ENCODE results near the gene ZBTB8A. TPM values are rescaled to one million over a fixed set of nuclear protein-coding genes. Genes with fewer than 3 reads are reported as not detected.
A peak's percentile ranks its signal among the peaks of the same experiment; 100 is the strongest.

Gene ZBTB8A
- total and polyA plus RNA-seq, 2 of the 8 experiments (the other 6 are each of a cell fraction or from before 2014, with no cell fraction given) = 2.9 to 10.4 TPM

- no peak for TF ChIP-seq BRCA1 (IDR thresholded peaks at IDR 0.05; ENCODE audit: low read depth, low read length)
- no peak for TF ChIP-seq RXRA (IDR thresholded peaks at IDR 0.05; ENCODE audit: insufficient read depth, low read depth, low read length)
- TF ChIP-seq, protein P1, sequence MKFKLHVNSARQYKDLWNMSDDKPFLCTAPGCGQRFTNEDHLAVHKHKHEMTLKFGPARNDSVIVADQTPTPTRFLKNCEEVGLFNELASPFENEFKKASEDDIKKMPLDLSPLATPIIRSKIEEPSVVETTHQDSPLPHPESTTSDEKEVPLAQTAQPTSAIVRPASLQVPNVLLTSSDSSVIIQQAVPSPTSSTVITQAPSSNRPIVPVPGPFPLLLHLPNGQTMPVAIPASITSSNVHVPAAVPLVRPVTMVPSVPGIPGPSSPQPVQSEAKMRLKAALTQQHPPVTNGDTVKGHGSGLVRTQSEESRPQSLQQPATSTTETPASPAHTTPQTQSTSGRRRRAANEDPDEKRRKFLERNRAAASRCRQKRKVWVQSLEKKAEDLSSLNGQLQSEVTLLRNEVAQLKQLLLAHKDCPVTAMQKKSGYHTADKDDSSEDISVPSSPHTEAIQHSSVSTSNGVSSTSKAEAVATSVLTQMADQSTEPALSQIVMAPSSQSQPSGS (IDR thresholded peaks at IDR 0.05; ENCODE audit: low read length) = 0 out of 2 replicates have a peak, but pooled peaks have one; percentile 78
- TF ChIP-seq RFX5 (IDR thresholded peaks at IDR 0.05; ENCODE audit: borderline replicate concordance, low read depth, low read length) = no peak
- peak; percentile 18 for TF ChIP-seq KDM4A (IDR thresholded peaks at IDR 0.05; ENCODE audit: low read depth, low read length, severe bottlenecking)
- TF ChIP-seq RBBP5 (IDR thresholded peaks at IDR 0.05; ENCODE audit: borderline replicate concordance, low read depth, low read length) = no peak
- no peak for TF ChIP-seq CHD1 (IDR thresholded peaks at IDR 0.05; ENCODE audit: low read depth, low read length)
- TF ChIP-seq TEAD4 (IDR thresholded peaks at IDR 0.05; ENCODE audit: low read depth, low read length) = no peak
- TF ChIP-seq POLR2A (IDR thresholded peaks at IDR 0.05; ENCODE audit: control extremely low read depth in 1 of 2, low read depth in 2 of 2, low read length in 2 of 2) = peak; percentile 94 to 95
- no peak for TF ChIP-seq EZH2 (IDR thresholded peaks at IDR 0.05; ENCODE audit: low read depth, low read length, severe bottlenecking)
- no peak for TF ChIP-seq FOSL1 (IDR thresholded peaks at IDR 0.05; ENCODE audit: insufficient read depth, low read depth, low read length)
- TF ChIP-seq JUND (IDR thresholded peaks at IDR 0.05; ENCODE audit: low read length) = no peak
- TF ChIP-seq SIN3A (conservative IDR thresholded peaks at IDR 0.05 in 1 of 2, IDR thresholded peaks at IDR 0.05 in 1 of 2; ENCODE audit: low read depth in 1 of 2, low read length in 2 of 2) = peak; percentile 47 to 71; a peak in 1 of 4 replicates
- TF ChIP-seq CEBPB (IDR thresholded peaks at IDR 0.05; ENCODE audit: low read depth, low read length) = no peak
- TF ChIP-seq SRF (IDR thresholded peaks at IDR 0.05; ENCODE audit: low read depth, low read length) = no peak
- TF ChIP-seq, protein P2, sequence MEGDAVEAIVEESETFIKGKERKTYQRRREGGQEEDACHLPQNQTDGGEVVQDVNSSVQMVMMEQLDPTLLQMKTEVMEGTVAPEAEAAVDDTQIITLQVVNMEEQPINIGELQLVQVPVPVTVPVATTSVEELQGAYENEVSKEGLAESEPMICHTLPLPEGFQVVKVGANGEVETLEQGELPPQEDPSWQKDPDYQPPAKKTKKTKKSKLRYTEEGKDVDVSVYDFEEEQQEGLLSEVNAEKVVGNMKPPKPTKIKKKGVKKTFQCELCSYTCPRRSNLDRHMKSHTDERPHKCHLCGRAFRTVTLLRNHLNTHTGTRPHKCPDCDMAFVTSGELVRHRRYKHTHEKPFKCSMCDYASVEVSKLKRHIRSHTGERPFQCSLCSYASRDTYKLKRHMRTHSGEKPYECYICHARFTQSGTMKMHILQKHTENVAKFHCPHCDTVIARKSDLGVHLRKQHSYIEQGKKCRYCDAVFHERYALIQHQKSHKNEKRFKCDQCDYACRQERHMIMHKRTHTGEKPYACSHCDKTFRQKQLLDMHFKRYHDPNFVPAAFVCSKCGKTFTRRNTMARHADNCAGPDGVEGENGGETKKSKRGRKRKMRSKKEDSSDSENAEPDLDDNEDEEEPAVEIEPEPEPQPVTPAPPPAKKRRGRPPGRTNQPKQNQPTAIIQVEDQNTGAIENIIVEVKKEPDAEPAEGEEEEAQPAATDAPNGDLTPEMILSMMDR (IDR thresholded peaks at IDR 0.05; ENCODE audit: control extremely low read depth in 1 of 3, insufficient read depth in 1 of 3, low read depth in 1 of 3, low read length in 3 of 3) = no peak
- no peak for TF ChIP-seq HDAC2 (IDR thresholded peaks at IDR 0.05; ENCODE audit: borderline replicate concordance in 1 of 2, low read depth in 2 of 2, low read length in 2 of 2)
- TF ChIP-seq KDM1A (IDR thresholded peaks at IDR 0.05; ENCODE audit: borderline replicate concordance, low read length) = no peak
- no peak for TF ChIP-seq BCL11A (IDR thresholded peaks at IDR 0.05; ENCODE audit: low read depth in 2 of 2, low read length in 2 of 2)
- TF ChIP-seq SIX5 (IDR thresholded peaks at IDR 0.05; ENCODE audit: low read depth, low read length) = no peak
These were observed 111.1 kb downstream of the ZBTB8A start, which contains the start of gene ZBTB8OS (continued) for GRCh38 chr1:32650248-32650751.
